Measurements from ENCODE around the gene SLC16A13. TPM values are rescaled to one million over a fixed set of nuclear protein-coding genes. Genes with fewer than 3 reads are reported as not detected.

Gene SLC16A13
- polyA plus RNA-seq, 3 donors, result 3.3 to 4.6 (median 4.5) TPM

DNA sequence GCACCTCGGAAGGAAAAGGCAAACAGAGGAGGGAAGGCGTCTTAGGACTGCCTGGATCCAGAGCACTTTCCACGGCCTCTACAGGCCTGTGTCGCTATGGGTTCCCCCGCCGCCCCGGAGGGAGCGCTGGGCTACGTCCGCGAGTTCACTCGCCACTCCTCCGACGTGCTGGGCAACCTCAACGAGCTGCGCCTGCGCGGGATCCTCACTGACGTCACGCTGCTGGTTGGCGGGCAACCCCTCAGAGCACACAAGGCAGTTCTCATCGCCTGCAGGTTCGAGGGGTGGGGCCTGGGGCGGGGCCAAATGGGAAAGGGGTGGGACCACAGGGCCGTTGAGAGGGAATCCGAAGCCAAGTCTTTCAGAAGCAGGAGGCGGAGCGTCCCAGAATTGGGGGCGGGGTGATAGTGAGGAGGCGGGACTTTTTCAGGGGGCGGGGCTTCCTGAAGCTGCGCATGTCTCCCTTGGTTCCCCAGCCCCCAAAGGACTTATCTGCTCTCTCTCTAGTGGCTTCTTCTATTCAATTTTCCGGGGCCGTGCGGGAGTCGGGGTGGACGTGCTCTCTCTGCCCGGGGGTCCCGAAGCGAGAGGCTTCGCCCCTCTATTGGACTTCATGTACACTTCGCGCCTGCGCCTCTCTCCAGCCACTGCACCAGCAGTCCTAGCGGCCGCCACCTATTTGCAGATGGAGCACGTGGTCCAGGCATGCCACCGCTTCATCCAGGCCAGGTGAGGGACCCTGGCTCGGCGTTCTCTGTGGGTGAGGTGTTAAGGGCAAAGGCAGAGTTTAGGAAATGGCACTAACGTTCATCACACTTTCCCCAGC, 12.0 kb upstream of the SLC16A13 start:
- no peak for DNase-seq (ENCODE audit: extremely low read depth in 1 of 11, low read depth in 9 of 11, low spot score in 4 of 11)

- no peak for DNase-seq (ENCODE audit: extremely low read depth in 1 of 11, low read depth in 9 of 11, low spot score in 4 of 11)
Measured at GRCh38 chr17:7024402-7024785, 11.4 kb upstream of the SLC16A13 start.

- DNase-seq (ENCODE audit: extremely low read depth in 1 of 11, low read depth in 9 of 11, low spot score in 4 of 11), result no peak
Measured at GRCh38 chr17:7025245-7025644, 10.6 kb upstream of the SLC16A13 start.

DNA sequence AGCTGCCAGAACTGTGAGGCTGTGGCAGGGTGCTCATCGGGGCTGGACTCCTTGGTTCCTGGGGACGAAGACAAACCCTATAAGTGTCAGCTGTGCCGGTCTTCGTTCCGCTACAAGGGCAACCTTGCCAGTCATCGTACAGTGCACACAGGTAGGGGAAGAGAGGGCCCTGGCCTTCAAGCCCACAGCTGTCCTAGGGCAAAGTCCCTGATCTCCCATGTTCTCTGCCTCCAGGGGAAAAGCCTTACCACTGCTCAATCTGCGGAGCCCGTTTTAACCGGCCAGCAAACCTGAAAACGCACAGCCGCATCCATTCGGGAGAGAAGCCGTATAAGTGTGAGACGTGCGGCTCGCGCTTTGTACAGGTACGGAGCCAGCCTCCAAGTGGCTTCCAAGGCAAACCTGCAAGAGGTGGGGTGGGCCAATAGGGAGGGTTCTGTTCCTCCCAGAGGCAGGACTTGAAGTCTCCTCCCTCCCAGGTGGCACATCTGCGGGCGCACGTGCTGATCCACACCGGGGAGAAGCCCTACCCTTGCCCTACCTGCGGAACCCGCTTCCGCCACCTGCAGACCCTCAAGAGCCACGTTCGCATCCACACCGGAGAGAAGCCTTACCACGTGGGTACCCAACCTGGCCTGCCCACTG, 9.2 kb upstream of the SLC16A13 start:
- no peak for DNase-seq (ENCODE audit: extremely low read depth in 1 of 11, low read depth in 9 of 11, low spot score in 4 of 11)

GRCh38 chr17:7027335-7027734, 8.5 kb upstream of the SLC16A13 start:
- no peak for DNase-seq (ENCODE audit: extremely low read depth in 1 of 11, low read depth in 9 of 11, low spot score in 4 of 11)

DNA sequence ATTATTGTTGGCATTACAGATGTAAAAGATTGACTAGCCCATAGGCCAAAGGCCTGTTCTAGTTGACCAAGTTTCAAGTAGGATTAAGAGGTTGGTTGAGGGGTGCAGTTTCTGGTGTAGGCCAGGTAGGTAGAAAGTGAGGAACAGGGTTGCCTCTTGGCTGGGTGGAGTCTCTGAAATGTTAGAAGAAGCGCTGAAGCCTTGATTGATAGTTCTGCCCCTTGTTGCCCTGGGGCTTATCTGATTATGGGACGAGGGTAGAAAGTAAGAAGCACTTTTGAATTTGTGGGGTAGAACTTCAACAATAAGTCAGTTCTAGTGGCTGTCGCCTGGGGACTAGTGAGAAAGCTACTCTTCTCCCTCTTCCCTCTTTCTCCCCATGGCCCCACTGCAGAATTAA, 6.7 kb upstream of the SLC16A13 start:
- DNase-seq (ENCODE audit: extremely low read depth in 1 of 11, low read depth in 9 of 11, low spot score in 4 of 11), result no peak

GRCh38 chr17:7029659-7030058, 6.2 kb upstream of the SLC16A13 start:
- no peak for DNase-seq (ENCODE audit: extremely low read depth in 1 of 11, low read depth in 9 of 11, low spot score in 4 of 11)

- no peak for DNase-seq (ENCODE audit: extremely low read depth in 1 of 11, low read depth in 9 of 11, low spot score in 4 of 11)
Measured at GRCh38 chr17:7034955-7035590, 742 bp upstream of the SLC16A13 start.

- no peak for DNase-seq (ENCODE audit: extremely low read depth in 1 of 11, low read depth in 9 of 11, low spot score in 4 of 11)
Measured at GRCh38 chr17:7038025-7038862, 2.4 kb downstream of the SLC16A13 start.

DNA sequence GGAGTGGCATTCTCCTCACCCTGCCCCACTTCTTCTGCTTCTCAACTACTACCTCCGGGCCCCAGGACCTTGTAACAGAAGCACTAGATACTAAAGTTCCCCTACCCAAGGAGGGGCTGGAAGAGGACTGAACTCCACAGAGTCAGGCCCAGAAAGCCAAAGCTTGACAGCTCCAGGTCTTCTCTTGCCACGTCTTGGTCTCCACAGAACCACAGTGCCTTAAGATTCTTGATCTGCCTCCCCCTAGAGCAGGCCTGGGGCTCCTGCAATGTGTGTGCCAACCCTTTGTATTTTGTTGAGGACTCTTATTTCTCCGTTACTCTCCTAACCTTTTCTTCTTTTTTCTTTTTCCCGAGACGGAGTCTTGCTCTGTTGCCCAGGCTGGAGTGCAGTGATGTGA, 4.0 kb downstream of the SLC16A13 start:
- DNase-seq (ENCODE audit: extremely low read depth in 1 of 11, low read depth in 9 of 11, low spot score in 4 of 11), result no peak

GRCh38 chr17:7041607-7042500, 6.0 kb downstream of the SLC16A13 start:
- DNase-seq (ENCODE audit: extremely low read depth in 1 of 11, low read depth in 9 of 11, low spot score in 4 of 11), result no peak

DNA sequence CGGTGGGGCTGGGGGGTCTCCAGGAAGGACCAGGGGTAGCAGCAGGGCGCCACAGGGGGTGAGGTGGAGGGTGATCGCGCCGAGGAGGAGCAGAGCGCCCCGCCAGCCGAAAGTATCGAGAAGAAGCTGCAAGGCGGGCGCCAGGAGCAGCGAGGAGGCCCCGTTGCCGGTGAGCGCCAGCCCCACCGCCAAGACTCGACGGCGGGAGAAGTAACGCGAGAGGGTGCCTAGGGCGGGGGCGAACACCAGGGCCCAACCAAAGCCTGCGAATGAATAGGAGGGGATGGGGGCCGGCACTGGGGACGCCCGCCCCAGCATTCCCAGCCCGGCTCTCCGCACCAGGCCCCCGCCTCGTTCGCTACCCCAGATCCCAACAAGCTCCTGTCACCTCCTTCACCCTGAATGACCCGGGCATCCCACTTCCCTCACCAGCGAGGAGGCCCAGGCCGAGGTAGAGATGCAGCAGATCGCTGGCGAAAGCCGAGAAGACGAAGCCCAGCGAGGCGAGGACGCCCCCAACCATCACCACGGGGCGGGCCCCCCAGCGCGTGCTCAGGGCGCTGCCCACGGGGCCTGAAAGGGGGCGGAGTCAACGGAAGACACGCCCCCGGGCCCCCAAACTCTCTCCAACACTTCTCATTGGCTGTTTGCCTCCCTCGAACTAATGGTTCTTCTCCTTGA, 6.8 kb downstream of the SLC16A13 start:
- no peak for DNase-seq (ENCODE audit: extremely low read depth in 1 of 11, low read depth in 9 of 11, low spot score in 4 of 11)

- DNase-seq (ENCODE audit: extremely low read depth in 1 of 11, low read depth in 9 of 11, low spot score in 4 of 11), result no peak
Measured at GRCh38 chr17:7043182-7043496, 7.3 kb downstream of the SLC16A13 start.

- no peak for DNase-seq (ENCODE audit: extremely low read depth in 1 of 11, low read depth in 9 of 11, low spot score in 4 of 11)
Measured at GRCh38 chr17:7043497-7044198, 7.8 kb downstream of the SLC16A13 start, which contains the start of gene SLC16A11. TSS of gene SLC16A11 (minus strand) at chr17:7044092. CDS start at chr17:7043513, 579 bp downstream.

GRCh38 chr17:7045492-7046126, 9.8 kb downstream of the SLC16A13 start:
- peak in 9 of 11 donors; percentile 69 to 87 (median 80) for DNase-seq (ENCODE audit: extremely low read depth in 1 of 11, low read depth in 9 of 11, low spot score in 4 of 11)

GRCh38 chr17:7046127-7046724, 10.4 kb downstream of the SLC16A13 start:
- DNase-seq (ENCODE audit: extremely low read depth in 1 of 11, low read depth in 9 of 11, low spot score in 4 of 11), result no peak

Data from renal cortex interstitium (tissue), 11 donors.